DMS79 (cell line): Measurements from ENCODE around the gene WLS.

Experiments
- DNase-seq: peaks from one replicate; lab custom pipeline; 2025; lab: John Stamatoyannopoulos, UW

The WLS gene

DNA sequence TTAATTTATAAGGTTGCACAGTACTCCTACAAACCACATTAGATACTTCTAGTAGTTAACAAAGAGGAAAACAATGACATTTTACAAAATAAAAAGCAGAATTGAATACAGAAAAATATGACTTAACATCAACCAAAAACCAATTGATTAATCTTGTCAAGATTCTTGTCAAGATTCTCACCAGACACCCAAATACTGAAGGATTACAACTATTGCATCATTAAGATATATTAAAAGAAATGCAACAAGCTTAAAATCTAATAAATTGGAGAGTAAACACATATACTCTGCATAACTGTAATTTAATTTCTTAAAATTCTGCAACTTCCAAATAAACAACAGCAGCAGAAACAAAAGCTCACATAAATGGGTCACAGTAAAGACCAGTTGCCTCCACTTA lies 4.7 kb downstream of the WLS start:
- no peak for DNase-seq

DNA sequence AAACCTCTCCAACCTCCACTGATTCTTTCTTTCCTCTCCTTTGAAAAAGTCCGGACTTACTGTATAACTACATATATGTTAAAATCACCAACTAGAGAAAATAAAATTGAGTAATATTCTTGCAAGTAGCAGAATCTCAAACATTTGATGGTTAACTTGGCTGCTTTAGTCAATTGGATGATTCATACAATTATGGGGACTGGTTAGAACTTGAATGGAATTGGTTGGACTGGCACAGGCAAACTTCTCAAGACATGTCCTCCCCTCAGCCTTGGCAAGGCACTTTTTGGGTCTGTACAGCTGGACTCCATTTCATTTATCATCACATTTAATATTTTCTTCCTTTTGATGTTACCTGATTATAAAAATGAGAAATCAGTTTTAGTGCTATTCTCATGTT lies 6.5 kb downstream of the WLS start:
- DNase-seq = no peak

DNA sequence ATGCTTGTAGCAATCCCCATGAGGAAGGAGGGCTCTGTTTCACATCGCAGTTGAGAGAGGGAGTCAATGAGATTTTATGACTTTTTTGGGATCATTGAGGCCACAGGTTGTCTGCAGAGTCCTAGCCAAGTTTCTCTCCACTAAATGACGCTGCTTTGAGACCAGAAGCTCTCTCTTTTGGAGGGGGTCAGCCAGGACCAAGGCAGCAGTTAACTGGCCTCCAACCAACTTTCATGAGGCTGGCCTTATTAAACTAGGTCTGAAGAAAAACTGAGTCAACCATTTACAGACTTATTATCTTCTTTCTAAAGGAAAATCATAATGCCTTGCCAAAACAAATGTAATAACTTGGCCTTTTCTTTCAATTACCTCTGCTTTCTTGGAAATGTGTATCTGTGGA lies 8.6 kb downstream of the WLS start:
- no peak for DNase-seq

DNA sequence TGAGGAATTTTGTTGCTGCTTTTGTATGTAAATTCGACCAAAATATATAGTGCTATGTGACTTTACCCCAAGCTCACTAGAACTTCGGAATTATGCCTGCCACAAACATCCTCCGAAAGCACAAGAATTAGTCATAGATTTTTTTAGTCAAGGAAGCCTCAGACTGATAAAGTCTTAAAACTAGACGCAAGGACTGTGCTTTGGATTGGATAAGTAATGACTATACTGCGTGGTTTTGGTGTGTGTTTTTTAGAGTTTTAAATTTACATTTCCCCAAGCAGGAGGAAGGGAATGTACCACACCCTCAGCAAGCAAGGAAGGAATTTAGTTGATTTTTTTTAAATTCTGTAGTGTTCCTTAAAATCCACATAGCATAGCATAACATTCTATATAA lies 10.3 kb downstream of the WLS start:
- DNase-seq = no peak

DNA sequence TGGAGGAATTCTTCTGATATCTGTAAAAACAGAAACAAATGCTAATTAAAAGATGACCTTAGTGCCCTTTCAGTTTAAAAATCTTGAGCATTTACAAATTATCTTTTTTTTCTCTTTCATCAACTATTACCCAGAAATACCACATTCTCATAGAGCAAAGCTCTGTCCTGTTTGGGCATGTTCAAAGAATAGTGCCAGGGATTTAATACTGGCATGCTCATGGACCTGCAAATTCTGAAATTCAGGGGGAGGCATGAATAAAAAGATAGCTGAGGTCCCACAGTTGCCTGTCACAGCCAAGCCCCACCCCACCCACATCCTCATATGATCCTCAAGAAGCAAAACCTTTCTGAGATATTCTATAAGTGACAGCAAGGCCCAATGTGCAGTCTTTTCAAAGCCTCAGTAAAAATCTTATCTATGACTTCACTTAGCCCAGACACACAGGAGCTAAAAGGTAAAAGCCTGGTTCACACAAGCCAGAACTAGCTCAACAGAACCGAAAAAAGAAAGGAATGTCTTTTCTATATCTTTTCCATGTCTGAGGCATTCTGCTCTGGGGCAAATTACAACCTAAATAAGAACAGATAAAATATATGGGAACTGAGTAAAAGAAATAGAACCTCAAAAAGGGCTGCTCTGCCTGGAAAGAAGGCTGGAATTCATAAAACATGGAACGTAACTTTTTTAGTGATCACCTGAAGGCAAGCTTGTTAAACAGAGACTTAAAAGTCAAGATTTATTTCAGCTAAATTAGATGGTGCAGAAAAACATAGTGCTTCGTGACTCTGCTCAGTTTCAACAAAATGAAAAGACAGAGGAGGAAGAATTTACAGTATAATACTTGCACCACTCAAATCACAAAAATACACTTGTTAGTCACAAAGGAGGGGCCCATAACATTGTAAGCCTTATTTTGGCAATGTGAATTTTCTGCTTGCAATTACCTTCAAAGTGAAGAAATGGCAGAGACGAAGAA lies 11.0 kb downstream of the WLS start:
- no peak for DNase-seq

DNA sequence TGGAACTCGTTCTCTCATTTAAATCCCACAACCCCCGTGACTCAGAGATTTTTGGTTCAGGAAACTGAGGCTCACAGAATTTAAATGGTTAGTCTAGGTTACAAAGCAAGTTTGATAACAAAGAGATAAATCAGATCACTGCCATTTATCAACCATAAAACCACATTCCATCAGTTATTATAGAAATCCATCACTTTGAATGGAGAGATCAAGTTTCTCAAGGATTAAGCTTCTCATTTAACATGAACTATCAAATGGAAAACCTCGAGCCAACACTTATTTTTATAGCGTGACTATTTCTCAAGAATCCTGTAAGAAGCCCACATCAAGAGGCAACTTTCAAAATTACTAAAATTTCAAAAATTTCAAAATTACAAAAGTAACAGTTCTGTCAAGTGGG lies 11.9 kb downstream of the WLS start:
- no peak for DNase-seq

DNA sequence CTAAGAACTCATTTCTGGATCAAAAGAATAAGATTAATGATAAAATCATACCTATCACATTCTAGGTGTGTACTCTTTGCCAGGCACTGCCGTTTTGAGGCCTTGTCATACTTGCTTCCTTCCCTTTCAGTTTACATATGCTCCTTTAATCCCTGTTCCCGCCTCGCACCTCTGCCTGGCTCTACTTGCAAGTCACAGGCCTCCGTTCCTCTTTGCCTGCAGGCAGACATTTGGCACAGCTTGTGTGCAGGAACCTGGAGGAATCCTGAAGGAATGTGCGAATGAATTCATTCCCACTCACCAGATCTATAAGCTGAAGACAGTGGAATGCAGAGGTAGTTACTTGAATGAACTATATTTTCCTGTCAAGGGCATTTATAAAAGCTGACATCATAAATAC lies 13.8 kb downstream of the WLS start:
- DNase-seq = no peak

DNA sequence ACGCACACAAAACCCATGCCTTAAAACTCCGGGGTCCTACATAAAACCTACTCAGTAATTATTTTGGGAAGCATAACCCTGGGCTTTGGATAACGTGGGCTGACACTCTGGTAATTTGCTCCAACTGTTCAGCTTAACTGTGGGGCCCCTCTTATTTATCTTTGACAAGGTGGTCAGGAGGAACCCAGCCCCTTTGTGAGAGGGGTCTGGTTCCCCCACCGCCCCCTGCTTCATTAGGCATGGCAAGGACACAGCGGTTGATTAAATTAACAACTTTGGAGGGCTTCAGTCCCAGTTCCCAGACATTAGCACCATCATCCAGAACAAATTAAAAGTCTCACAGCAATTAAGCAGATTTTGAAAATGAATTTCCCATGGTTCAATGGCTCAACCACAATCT lies 14.7 kb downstream of the WLS start:
- no peak for DNase-seq

DNA sequence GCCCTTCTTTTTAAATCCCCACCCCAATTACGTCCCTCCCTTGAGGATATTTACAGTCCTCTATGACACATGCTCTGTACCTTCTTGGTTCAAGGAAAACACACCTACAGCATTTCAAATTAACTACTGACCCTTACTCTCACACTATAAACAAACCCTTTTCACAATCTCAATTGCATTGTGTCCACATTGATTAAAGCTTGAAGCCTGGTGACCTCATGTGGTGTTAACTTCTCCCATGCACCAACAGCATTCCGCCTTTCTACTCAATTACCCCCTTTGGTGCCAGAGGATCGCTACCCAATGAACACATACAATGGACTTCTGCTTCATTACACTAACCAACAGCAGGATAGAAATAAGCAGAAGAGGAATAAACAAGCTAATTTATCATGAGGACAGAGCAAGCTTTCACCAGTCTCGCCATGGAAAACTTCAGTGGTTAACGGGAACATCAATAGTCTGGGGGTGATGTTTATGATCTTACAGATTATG lies 15.2 kb downstream of the WLS start:
- no peak for DNase-seq

DNA sequence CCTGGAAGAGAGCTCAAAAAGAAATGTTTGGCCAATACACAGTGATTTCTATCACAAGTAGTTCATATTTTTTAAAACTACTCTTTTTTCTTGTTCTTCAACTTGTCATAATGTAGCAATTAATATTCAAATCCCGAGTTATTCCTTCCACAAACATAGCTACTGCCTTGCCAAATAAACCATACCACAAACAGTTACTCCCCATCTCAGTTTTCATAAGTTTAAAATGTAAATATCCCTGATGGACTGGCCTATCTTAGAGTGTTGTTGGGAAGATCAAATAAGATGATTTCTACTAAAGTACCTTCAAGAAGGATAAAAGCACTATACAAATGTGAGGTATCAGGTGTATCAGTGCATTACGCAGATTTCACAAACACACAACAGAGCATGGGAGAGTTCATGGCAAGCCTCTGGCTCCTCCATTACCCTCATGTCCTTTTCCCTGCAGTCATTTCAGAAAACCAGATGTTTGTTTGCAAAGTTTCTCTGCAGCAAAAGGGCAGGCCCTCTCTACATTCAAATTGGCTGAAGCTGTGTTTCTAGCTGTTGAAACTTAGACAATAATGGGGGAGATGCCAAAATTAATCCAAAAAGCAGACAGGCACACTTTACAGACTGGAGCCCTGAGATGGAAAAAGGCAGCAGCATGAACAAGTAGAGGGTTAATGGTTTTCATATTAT lies 16.1 kb downstream of the WLS start:
- no peak for DNase-seq

DNA sequence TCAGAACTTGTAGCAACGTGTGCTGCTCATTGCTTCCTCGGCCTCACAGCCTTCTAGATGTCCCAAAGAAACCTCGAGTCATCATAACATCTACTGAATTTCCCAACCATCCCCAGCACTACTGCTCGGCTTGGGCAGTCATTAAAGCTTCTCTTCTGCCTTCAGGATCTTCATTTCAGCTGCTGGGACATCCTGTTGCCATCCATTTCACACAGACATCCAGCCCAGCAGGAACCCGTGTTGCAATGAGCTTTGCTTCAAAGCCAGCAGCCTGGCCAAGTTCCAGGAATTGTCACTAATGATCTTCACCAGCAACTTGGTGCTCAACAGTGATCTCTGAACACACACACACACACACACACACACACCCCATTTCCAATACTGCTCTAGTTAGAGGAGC lies 18.5 kb downstream of the WLS start:
- DNase-seq = no peak

DNA sequence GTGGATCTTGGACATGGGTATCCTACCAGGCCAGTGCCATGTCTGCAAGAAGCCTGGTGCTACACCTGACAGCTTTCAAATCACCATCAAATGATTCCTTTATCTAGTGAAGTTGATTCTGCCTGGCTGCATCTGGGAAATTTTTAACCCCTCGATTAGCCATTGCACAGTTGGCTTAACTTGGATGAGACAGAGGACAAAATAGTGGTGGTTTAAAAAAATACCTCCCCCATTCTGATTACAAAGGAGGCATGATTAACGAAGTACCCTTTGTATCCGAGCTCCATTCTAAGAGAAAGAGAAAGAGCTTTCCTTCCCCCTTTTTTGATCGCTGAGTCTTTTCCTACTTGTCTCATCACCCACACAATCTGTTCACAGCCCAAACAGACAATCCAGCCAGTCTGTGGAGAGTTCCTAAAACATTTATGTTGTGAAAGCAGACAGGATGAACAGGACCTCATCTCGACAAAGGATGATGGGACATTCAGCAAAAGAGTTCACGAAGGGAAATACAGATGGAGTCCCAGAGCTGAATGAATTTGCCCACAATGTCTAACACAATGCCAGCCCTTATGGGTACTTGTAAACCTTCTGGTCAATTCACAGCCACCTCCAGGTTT lies 20.5 kb downstream of the WLS start:
- DNase-seq = no peak

DNA sequence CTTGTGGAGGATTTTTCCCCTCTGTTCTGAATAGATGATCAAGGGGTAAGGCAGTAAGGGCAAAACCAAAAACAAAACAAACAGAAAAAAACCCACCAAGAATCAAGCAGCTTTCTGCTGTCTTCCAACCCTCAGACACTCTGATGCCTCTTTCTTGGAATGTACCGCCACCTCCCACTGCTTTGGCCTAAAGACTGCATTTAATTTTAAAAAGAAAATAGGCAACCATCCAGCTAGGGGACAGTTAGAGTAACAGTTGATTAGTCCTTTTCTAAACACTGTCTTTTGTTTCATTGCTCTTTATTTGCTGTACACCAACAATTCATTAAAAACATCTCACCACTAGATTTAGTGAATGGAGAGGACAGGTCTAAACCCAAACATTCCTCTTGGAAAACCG lies 21.5 kb downstream of the WLS start:
- no peak for DNase-seq

DNA sequence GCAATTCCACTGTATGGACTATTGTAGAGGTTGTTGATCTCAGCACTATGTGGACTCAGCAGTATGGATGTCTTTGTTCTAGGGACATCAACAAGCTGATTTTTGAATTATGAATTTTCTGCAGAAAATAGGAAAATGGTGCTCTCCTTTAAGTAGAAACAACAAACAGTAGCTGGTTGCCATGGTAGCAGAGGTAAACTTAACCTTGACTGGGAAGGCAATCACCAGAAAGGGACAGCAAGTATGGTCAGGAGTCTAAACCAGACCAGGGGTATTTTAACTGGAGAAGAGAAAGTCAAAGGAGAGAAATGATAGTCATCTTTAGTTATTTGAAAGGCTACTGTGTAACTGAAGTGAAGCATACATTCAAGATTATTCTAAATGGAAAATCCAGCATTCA lies 22.3 kb downstream of the WLS start:
- DNase-seq = no peak

DNA sequence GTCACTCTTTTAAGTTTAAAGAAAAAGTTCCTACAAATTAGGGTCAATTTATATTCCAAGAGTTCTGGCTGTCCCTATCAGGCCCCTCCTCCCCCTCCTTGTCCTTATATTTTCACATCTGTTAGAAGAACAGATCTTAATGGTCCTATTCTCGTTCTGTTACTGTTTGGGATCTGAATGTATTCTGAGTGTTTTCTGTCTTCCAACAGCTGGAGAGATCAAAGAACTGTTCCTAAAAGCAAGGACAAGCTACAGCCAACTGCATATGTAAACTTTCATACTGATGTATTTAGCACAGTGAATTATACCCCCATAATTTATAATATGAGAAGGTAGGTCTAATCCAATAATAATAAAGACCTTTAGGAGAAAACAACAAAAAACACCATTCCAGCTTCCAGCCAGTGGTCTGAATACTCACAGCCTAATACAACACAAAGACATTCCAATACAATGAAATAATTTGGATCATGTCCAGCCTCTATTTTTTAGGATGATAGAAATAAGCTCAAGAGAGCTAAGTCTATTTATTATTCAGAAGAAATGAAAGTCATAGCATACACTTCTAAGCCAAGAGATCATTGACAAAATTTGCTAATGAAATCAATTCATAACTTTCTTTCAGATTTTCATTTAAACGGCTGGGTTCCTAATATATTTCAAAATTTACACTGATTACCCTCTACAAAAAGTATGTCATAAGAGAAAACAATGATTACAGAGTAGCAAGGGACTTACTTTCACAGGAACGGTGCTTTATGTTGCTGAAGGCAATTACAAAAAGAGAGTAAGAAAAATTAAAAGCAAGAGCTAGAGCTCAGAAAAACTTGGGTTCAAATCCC lies 25.3 kb downstream of the WLS start:
- no peak for DNase-seq

DNA sequence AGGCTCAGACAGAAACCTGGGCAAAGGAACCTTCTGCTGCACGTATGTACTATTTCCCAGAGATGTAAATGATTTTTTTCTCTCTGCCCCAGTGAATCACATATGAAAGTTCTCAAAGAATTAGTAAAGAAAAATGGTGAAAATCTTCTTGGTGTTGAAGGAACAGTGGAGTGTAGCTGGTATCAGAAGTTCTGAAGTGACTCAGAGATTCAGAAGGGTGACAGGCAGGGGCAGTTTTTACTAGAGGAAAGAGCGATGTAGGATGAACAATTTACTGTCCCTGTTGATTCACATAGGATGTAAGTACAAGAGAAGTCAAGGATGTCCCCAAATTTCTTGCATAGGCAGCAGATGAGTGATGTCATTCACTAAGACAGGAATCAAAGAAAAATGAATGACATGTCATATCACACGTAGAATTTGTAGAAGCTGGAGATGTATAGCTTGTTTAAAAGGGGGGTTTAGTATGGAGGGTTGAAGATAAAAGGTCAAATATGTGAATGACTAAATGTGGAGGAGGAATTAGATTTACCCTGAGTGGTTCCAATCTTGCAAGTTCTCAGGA lies 26.4 kb downstream of the WLS start:
- no peak for DNase-seq

DNA sequence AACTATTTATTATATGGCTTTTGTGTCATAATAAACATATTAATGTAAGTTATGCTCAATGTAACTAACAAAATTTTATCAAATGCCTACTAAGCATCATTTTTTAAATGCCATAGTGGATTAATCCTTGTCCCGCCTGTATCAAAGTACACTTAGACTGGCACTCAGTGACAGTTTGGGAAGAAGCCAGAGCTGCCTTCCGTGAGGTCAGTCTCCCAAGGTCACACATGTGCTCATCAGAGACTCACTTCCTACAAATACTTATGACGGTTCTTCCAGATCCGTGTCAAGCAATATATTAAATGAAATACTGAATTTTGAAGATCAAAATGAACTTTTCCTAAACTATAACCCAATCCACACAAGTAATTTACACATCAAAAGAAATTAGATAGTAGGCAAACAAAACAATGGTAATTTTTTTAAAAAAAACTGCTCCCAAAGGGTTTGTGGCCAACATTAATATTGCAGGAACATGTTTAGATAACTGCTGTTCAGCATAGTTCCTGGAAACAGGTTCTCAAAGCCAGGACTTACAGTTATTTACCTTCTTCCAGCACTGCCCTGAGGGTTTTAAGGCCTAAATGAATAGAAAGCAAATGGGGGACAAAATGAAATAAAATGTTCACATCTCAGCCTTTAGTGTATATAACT lies 27.2 kb downstream of the WLS start:
- no peak for DNase-seq

DNA sequence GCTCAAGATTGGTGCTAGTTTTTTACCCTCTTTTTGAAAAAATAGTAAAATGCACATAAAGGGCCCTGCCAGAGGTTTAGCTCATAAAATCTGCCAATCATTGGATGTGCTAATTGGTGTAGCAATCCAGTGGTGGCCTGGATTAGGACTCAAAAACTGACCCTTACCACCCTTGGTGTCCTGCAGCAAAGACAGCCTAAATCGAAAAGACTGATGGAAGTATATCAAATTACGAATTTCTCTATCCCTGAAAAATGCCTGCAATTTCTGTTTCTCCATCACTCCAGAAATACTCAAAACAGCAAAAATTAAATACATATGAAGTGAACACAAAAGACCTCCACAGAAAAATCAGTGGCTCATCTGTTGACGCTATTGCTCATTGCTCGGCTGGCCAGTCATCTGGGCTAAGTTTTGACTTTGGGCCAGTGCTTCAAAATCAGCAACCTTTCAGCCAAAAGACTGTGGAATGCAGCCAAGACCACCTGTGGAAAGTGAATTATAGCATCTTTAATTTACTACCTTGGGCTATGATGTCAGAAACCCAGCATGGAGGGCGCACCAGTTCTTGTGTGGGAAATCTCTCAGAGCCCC lies 30.0 kb downstream of the WLS start:
- no peak for DNase-seq

DNA sequence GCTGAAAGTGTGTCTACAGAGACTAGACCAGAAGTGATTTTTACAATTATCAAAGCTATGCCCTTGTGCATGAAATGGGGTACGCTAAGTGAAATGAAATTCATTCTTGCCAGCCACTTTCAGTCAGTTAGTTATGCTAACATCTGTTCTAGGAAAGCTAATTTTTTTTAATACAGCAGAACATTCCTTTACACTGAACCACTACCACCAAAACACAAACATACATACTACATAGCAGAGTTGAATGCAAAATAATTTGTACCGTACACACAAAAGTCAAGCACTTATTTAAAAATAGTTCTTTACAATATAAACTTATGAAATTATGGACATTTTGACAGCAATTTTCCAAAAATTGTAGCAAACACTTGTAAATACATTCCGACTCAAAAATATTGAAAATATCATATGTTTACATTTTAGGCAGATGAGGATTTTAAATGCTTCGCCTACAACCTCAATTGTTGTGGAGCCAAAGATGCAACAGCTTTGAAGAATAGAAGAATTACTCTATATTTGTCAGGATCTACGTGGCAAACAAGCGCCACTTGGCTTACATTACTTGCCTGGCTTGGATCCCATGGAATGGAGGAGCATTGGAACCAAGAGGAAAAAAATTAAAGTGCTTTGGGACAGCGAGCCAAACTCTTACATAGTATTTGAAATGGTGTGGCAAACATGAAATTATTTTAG lies 30.6 kb downstream of the WLS start:
- DNase-seq = no peak

DNA sequence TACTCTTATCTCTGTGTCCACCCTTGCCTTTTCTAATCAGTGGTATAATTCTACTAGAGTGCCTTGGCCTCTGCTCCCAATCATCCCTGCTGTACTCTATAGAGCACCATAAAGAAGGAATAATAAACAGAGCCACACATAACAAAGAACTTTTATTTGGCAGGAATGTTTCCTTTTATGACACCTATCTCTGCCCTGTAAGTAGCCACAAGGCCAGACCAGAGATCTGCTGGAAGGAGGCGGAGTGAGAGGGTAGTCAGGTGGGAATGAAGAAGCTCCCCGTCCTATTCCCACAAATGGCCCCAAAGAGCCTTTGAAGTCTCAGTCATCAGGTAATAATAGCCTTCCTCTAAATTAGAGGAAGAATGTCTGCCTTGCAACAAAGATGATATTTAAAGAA lies 32.7 kb downstream of the WLS start:
- DNase-seq = no peak
